ENCODE data around the gene TST. TPM values are rescaled to one million over a fixed set of nuclear protein-coding genes. Genes with fewer than 3 reads are reported as not detected.

The TST gene
- total and polyA plus RNA-seq, 2 experiments from 2014 or later: 17.2 to 44.5 TPM

DNA sequence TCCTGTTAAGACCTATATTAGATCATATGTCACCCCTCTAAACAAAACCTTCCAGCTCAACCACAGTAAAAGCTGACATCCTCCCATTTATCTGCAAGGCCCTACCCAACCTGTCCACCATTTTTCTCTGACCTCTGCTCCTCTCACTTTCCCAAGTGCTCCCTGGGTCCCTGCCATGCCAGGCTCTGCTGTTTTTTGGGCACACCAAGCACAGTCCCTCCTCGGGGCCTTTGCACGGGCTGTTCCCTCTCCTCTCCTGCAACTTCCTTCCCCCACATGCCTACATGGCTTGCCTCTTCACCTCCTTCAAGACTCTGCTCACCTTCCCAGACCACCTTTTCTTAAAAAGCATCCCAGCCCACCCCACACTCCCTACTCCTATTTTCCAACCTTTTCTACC, 9.8 kb downstream of the TST start:
- Histone ChIP-seq H2AFZ (no peak overlapping the region), H3K27ac (no peak overlapping the region), H3F3A (ENCODE audit: insufficient read depth) (no peaks in the 10 kb centered on the region), H3K9me3 (ENCODE audit: low read depth) (no peaks in the 10 kb centered on the region), H3K4me3 (no peak overlapping the region), H3K27me3 (replicated peaks; ENCODE audit: insufficient read depth) (peaks cover 28% of the 10 kb centered on the region), H3K9me2 (ENCODE audit: insufficient read depth) (no peaks in the 10 kb centered on the region), H3K9ac (no peak overlapping the region), H3K4me1 (ENCODE audit: insufficient read depth) (no peaks in the 10 kb centered on the region), H4K20me1 (ENCODE audit: insufficient read depth) (no peaks in the 10 kb centered on the region), H3K36me3 (ENCODE audit: low read depth) (no peaks in the 10 kb centered on the region), H3K4me2 (ENCODE audit: unreplicated experiment) (no peak overlapping the region), H3K79me2 (ENCODE audit: insufficient read depth) (no peaks in the 10 kb centered on the region)
- TF ChIP-seq EZH2 (IDR thresholded peaks at IDR 0.05; ENCODE audit: insufficient read depth, poor library complexity, severe bottlenecking): no peak
- no peak for TF ChIP-seq EZH2phosphoT487 (IDR thresholded peaks at IDR 0.05; ENCODE audit: insufficient read depth, low read depth)
- WGBS, 2 experiments (ENCODE audit: low coverage in 1 of 2, low lambda C conversion rate in 2 of 2, missing lambda C conversion rate in 2 of 2): 74 to 81% methylated on average over 2 of the region's 2 CpGs
- no peak for DNase-seq
- in situ Hi-C loops (cut with MboI): no loop called here

DNA sequence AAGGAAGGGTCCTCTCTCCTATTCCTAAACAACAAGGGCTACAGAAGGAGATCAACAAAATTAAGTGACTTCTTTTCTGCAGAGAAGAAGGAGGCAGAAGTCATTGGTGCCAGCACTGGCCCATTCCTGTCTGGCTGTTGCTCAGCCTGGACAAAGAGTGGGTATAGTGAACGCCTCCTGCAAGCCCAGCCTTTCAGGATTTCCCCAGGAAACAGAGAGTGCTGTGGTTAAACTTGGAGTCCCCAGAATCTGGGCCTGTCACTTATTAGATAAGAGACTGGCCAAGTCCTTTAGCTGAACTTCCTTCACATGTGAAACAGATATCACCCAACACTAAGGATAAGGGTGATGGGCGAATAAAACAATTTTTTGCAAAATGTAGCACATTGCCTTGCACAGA, 10.9 kb downstream of the TST start:
- Histone ChIP-seq H3K36me3 (ENCODE audit: low read depth) (no peaks in the 10 kb centered on the region), H3F3A (ENCODE audit: insufficient read depth) (no peaks in the 10 kb centered on the region), H3K4me2 (ENCODE audit: unreplicated experiment) (no peak overlapping the region), H3K9me3 (ENCODE audit: low read depth) (no peaks in the 10 kb centered on the region), H3K4me3 (no peak overlapping the region), H2AFZ (no peak overlapping the region), H3K4me1 (ENCODE audit: insufficient read depth) (no peaks in the 10 kb centered on the region), H3K27ac (no peak overlapping the region), H4K20me1 (ENCODE audit: insufficient read depth) (no peaks in the 10 kb centered on the region), H3K27me3 (replicated peaks; ENCODE audit: insufficient read depth) (peaks cover 28% of the 10 kb centered on the region), H3K9me2 (ENCODE audit: insufficient read depth) (no peaks in the 10 kb centered on the region), H3K9ac (no peak overlapping the region), H3K79me2 (ENCODE audit: insufficient read depth) (no peaks in the 10 kb centered on the region)
- no peak for DNase-seq
- in situ Hi-C loops (cut with MboI): no loop called here
- 56 to 62% methylated on average over 2 of the region's 2 CpGs for WGBS, 2 experiments (ENCODE audit: low coverage in 1 of 2, low lambda C conversion rate in 2 of 2, missing lambda C conversion rate in 2 of 2)
- TF ChIP-seq EZH2phosphoT487 (IDR thresholded peaks at IDR 0.05; ENCODE audit: insufficient read depth, low read depth) (no peak), EZH2 (IDR thresholded peaks at IDR 0.05; ENCODE audit: insufficient read depth, poor library complexity, severe bottlenecking) (no peak)

DNA sequence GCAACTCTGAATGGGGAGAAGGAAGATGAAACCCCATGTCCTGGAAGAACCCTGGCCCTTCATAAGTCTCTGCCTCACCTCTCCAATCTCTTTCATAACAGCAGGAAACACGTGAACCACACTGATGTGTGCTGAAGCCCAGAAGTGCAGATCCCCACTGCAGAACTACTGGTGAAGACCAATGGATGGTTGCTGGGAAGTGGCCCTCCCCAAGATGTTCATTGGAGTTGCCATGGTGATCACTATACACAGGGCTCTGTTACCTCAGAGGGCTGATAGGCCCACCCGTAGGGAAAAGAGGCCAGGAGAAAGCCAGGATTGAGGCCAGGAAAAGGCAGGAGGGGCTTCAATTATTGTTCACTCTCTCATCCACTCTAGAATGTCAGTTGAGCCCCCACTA, 11.6 kb downstream of the TST start:
- no peaks in the 10 kb centered on the region for H3K4me1 ChIP-seq (ENCODE audit: insufficient read depth)
- H3K36me3 ChIP-seq (ENCODE audit: low read depth): no peaks in the 10 kb centered on the region
- H3K27ac ChIP-seq: no peak overlapping the region
- no peak overlapping the region for H3K4me2 ChIP-seq (ENCODE audit: unreplicated experiment)
- no peak for DNase-seq
- 16 to 23% methylated on average over 2 of the region's 2 CpGs for WGBS, 2 experiments (ENCODE audit: low coverage in 1 of 2, low lambda C conversion rate in 2 of 2, missing lambda C conversion rate in 2 of 2)
- no peak overlapping the region for H3K9ac ChIP-seq
- H4K20me1 ChIP-seq (ENCODE audit: insufficient read depth): no peaks in the 10 kb centered on the region
- no peaks in the 10 kb centered on the region for H3F3A ChIP-seq (ENCODE audit: insufficient read depth)
- in situ Hi-C loops (cut with MboI): no loop called here
- H3K9me2 ChIP-seq (ENCODE audit: insufficient read depth): no peaks in the 10 kb centered on the region
- H2AFZ ChIP-seq: no peak overlapping the region
- TF ChIP-seq EZH2 (IDR thresholded peaks at IDR 0.05; ENCODE audit: insufficient read depth, poor library complexity, severe bottlenecking) (no peak), EZH2phosphoT487 (IDR thresholded peaks at IDR 0.05; ENCODE audit: insufficient read depth, low read depth) (no peak)
- no peaks in the 10 kb centered on the region for H3K79me2 ChIP-seq (ENCODE audit: insufficient read depth)
- H3K4me3 ChIP-seq: no peak overlapping the region
- peaks cover 28% of the 10 kb centered on the region for H3K27me3 ChIP-seq (replicated peaks; ENCODE audit: insufficient read depth)
- no peaks in the 10 kb centered on the region for H3K9me3 ChIP-seq (ENCODE audit: low read depth)

DNA sequence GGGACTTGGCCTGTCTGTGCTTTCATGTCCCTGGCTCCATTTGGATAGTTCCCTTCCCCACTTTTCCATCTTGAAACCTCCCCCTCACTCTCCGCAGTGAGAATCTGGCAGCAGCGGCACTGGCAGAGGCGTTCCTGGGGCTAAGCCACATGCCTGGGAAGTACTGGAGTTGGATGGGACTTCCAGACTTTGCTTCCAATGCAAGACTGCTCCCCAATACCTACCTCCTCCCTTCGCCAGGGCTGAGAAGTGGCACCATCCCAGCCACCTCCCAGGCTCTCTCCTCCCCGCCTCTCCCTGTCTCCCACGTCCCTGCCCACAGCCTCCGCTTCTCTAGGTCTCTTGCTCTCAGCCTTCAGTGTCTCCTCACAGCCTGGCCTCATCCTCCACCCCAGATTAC, 16.6 kb downstream of the TST start:
- Histone ChIP-seq H3K9me2 (ENCODE audit: insufficient read depth) (no peaks in the 10 kb centered on the region), H2AFZ (no peak overlapping the region), H3K27ac (no peak overlapping the region), H3K27me3 (replicated peaks; ENCODE audit: insufficient read depth) (peaks cover 23% of the 10 kb centered on the region), H3F3A (ENCODE audit: insufficient read depth) (no peaks in the 10 kb centered on the region), H3K4me3 (no peak overlapping the region), H3K4me2 (ENCODE audit: unreplicated experiment) (no peak overlapping the region), H3K4me1 (ENCODE audit: insufficient read depth) (no peaks in the 10 kb centered on the region), H3K9me3 (ENCODE audit: low read depth) (no peaks in the 10 kb centered on the region), H3K9ac (no peak overlapping the region), H3K79me2 (ENCODE audit: insufficient read depth) (no peaks in the 10 kb centered on the region), H4K20me1 (ENCODE audit: insufficient read depth) (no peaks in the 10 kb centered on the region), H3K36me3 (ENCODE audit: low read depth) (no peaks in the 10 kb centered on the region)
- 40 to 57% methylated on average over 6 to 7 of the region's 7 CpGs for WGBS, 2 experiments (ENCODE audit: low coverage in 1 of 2, low lambda C conversion rate in 2 of 2, missing lambda C conversion rate in 2 of 2)
- in situ Hi-C loops (cut with MboI): no loop called here
- TF ChIP-seq EZH2 (IDR thresholded peaks at IDR 0.05; ENCODE audit: insufficient read depth, poor library complexity, severe bottlenecking) (no peak), EZH2phosphoT487 (IDR thresholded peaks at IDR 0.05; ENCODE audit: insufficient read depth, low read depth) (no peak)
- no peak for DNase-seq

DNA sequence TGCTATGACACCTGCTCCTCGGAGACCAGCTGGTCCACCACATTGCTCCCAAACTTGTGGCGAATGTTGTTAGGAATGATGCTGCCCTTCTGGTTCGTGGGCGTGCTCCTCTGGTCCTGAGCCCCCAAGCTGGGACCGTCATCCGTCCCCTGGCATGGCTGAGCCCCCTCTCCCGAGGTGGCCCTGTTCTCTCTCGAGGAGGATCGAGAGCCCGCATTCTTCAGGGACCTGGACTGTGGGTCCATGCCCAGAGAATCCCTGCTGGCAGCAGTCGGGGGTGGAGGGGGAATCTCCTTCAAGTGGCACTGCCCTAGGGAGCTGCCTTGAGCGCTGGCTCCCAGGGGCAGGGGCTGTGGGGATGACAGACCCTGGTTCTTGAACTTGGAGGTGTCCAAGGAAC, 17.4 kb downstream of the TST start:
- WGBS, 2 experiments (ENCODE audit: low coverage in 1 of 2, low lambda C conversion rate in 2 of 2, missing lambda C conversion rate in 2 of 2): 42 to 53% methylated on average over 12 of the region's 12 CpGs
- no peak overlapping the region for H3K27ac ChIP-seq
- no peak for DNase-seq
- no peak overlapping the region for H3K4me2 ChIP-seq (ENCODE audit: unreplicated experiment)
- H3K27me3 ChIP-seq (replicated peaks; ENCODE audit: insufficient read depth): peaks cover 17% of the 10 kb centered on the region
- H3K9me3 ChIP-seq (ENCODE audit: low read depth): no peaks in the 10 kb centered on the region
- no peaks in the 10 kb centered on the region for H3K79me2 ChIP-seq (ENCODE audit: insufficient read depth)
- H3K36me3 ChIP-seq (ENCODE audit: low read depth): no peaks in the 10 kb centered on the region
- no peaks in the 10 kb centered on the region for H3F3A ChIP-seq (ENCODE audit: insufficient read depth)
- H2AFZ ChIP-seq: no peak overlapping the region
- no peak overlapping the region for H3K9ac ChIP-seq
- H3K4me3 ChIP-seq: no peak overlapping the region
- H3K9me2 ChIP-seq (ENCODE audit: insufficient read depth): no peaks in the 10 kb centered on the region
- in situ Hi-C loops (cut with MboI): no loop called here
- H3K4me1 ChIP-seq (ENCODE audit: insufficient read depth): no peaks in the 10 kb centered on the region
- no peaks in the 10 kb centered on the region for H4K20me1 ChIP-seq (ENCODE audit: insufficient read depth)
- TF ChIP-seq EZH2phosphoT487 (IDR thresholded peaks at IDR 0.05; ENCODE audit: insufficient read depth, low read depth) (no peak), EZH2 (IDR thresholded peaks at IDR 0.05; ENCODE audit: insufficient read depth, poor library complexity, severe bottlenecking) (no peak)
